Endothelial cell of umbilical vein (primary cell): ENCODE measurements around the gene LCTL. TPM values are rescaled to one million over a fixed set of nuclear protein-coding genes. Genes with fewer than 3 reads are reported as not detected.

ENCODE experiments used
- BruUV-seq: library from RNA; stranded (reverse); fragments of 400-500 nt; replicated peaks from 2 replicates; lab custom pipeline; 2021; lab: Mats Ljungman, UMichigan
- CTCF ChIA-PET: fragments of 300-600, 350-600 bp; sonication (Branson Sonifier 250); formaldehyde crosslinking; loops from one replicate; lab custom pipeline; 2021; ENCODE audit warnings: antibody characterized with exemption, inconsistent platforms; lab: Charles Lee
- POLR2A ChIA-PET: fragments of 300-600, 350-600 bp; sonication (Branson Sonifier 250); formaldehyde crosslinking; loops from one replicate; lab custom pipeline; 2021; ENCODE audit warnings: antibody characterized with exemption, inconsistent platforms; lab: Charles Lee
- DNase-seq: peaks from one replicate; pipeline ENCODE4 v3.0.0-alpha.2; 2011; ENCODE audit warnings: low read depth, low spot score
- FAIRE-seq: peaks from 2 replicates; lab custom pipeline; 2011; peaks lifted over from hg19 to GRCh38; lab: Jason Lieb, UNC
- H2AFZ ChIP-seq: 2 replicates; pipeline ENCODE4 v1.6.0; 2012; ENCODE audit warnings: low read depth, low read length, control low read depth, inconsistent platforms
- H3K27ac ChIP-seq: 2 replicates; pipeline ENCODE4 v1.5.1; 2011; ENCODE audit warnings: low read depth, mild to moderate bottlenecking, control low read depth, low read length, moderate library complexity; ENCODE audit not compliant: insufficient read depth
- H3K27me3 ChIP-seq, 2 experiments: 2 replicates each; pipeline versions ENCODE4 v1.6.0 to v1.6.1; 2011; ENCODE audit warnings: low read length in 2 of 2, mixed read lengths in 1 of 2; ENCODE audit not compliant: control insufficient read depth in 2 of 2, insufficient read depth in 2 of 2
- H3K36me3 ChIP-seq, 2 experiments: 2 replicates in 1 of 2; 3 replicates in 1 of 2; pipeline ENCODE4 v1.5.1; 2011; ENCODE audit warnings: low read length in 2 of 2, mild to moderate bottlenecking in 1 of 2, moderate library complexity in 1 of 2; ENCODE audit not compliant: control insufficient read depth in 2 of 2, insufficient read depth in 2 of 2; ENCODE audit errors: extremely low read depth in 1 of 2
- H3K4me1 ChIP-seq: 3 replicates; pipeline ENCODE4 v1.5.1; 2011; ENCODE audit warnings: mild to moderate bottlenecking, low read length; ENCODE audit not compliant: control insufficient read depth, insufficient read depth; ENCODE audit errors: extremely low read depth
- H3K4me2 ChIP-seq: 2 replicates; pipeline ENCODE4 v1.6.1; 2011; ENCODE audit warnings: low read length, control low read depth, mixed read lengths; ENCODE audit not compliant: insufficient read depth
- H3K4me3 ChIP-seq, 3 experiments: fragments of 200-600 bp in 1 of 3; sonication (generic), shearing (Covaris generic) in 1 of 3; replicated peaks in 1 of 3; 2 replicates each; pipeline ENCODE4 v1.5.1; 2011 to 2016; ENCODE audit warnings: control low read depth in 3 of 3, low read length in 3 of 3, mild to moderate bottlenecking in 2 of 3, inconsistent platforms in 1 of 3, low read depth in 1 of 3, moderate library complexity in 1 of 3; ENCODE audit not compliant: insufficient read depth in 1 of 3
- H3K79me2 ChIP-seq: 2 replicates; pipeline ENCODE4 v1.6.0; 2012; ENCODE audit warnings: low read length, inconsistent platforms; ENCODE audit not compliant: control insufficient read depth, insufficient read depth
- H3K9ac ChIP-seq: replicated peaks from 2 replicates; pipeline ENCODE3; 2011; ENCODE audit warnings: low read length, control low read depth; ENCODE audit not compliant: insufficient read depth; ENCODE audit errors: extremely low read depth
- H3K9me1 ChIP-seq: replicated peaks from 3 replicates; pipeline ENCODE4 v1.6.0; 2011; ENCODE audit warnings: mild to moderate bottlenecking, low read length; ENCODE audit not compliant: control insufficient read depth, insufficient read depth; ENCODE audit errors: extremely low read depth
- H3K9me3 ChIP-seq: replicated peaks from 2 replicates; pipeline ENCODE4 v1.5.1; 2012; ENCODE audit warnings: low read length, inconsistent platforms; ENCODE audit not compliant: control insufficient read depth, insufficient read depth
- H4K20me1 ChIP-seq: replicated peaks from 2 replicates; pipeline ENCODE3; 2011; ENCODE audit warnings: mild to moderate bottlenecking, low read length; ENCODE audit not compliant: control insufficient read depth, insufficient read depth; ENCODE audit errors: extremely low read depth
- CTCF ChIP-seq, 2 donors: IDR thresholded peaks; 1 replicate in 1 of 2; 2 replicates in 1 of 2; pipeline ENCODE4 v1.5.1; 2011; ENCODE audit warnings: low read length in 2 of 2, mild to moderate bottlenecking in 2 of 2, moderate library complexity in 2 of 2, control low read depth in 1 of 2, inconsistent platforms in 1 of 2, low read depth in 1 of 2; ENCODE audit not compliant: insufficient read depth in 1 of 2; ENCODE audit errors: extremely low read depth in 1 of 2
- EZH2 ChIP-seq: IDR thresholded peaks from 2 replicates; pipeline ENCODE4 v1.6.1; 2012; ENCODE audit warnings: borderline replicate concordance, low read depth, mild to moderate bottlenecking, moderate library complexity, low read length, inconsistent platforms; ENCODE audit not compliant: severe bottlenecking
- FOS ChIP-seq: IDR thresholded peaks from 2 replicates; pipeline ENCODE4 v1.6.1; 2011; ENCODE audit warnings: mild to moderate bottlenecking, low read length, moderate library complexity, borderline replicate concordance; ENCODE audit not compliant: insufficient read depth
- GATA2 ChIP-seq: IDR thresholded peaks from 2 replicates; pipeline ENCODE4 v1.7.0; 2011; ENCODE audit warnings: low read depth, mild to moderate bottlenecking, moderate library complexity, mixed read lengths, low read length; ENCODE audit not compliant: insufficient read length, insufficient read depth
- JUN ChIP-seq: IDR thresholded peaks from 2 replicates; pipeline ENCODE4 v1.6.1; 2011; ENCODE audit warnings: borderline replicate concordance, low read depth; ENCODE audit not compliant: insufficient read length, insufficient read depth
- MAX ChIP-seq: IDR thresholded peaks from 2 replicates; pipeline ENCODE4 v1.6.1; 2011; ENCODE audit not compliant: insufficient read depth, insufficient read length
- MYC ChIP-seq: IDR thresholded peaks from one replicate; pipeline ENCODE4 v1.6.1; 2011; ENCODE audit warnings: mild to moderate bottlenecking, low read depth, low read length
- POLR2A ChIP-seq: IDR thresholded peaks from 2 replicates; pipeline ENCODE4 v1.6.1; 2012; ENCODE audit warnings: low read depth, mild to moderate bottlenecking, control low read depth, low read length
- POLR2AphosphoS5 ChIP-seq: IDR thresholded peaks from 2 replicates; pipeline ENCODE4 v1.6.1; 2012; ENCODE audit warnings: low read depth, mild to moderate bottlenecking, control low read depth, low read length, moderate library complexity; ENCODE audit not compliant: insufficient read depth
- dilution Hi-C: fragments of 300-500 bp; cut with MboI; formaldehyde crosslinking; loops from one replicate; pipeline ENCODE4 v1.15.0; 2019; ENCODE audit warnings: low sequenced_read_pairs; ENCODE audit not compliant: extremely low pct_ligation_motif_present
- intact Hi-C: fragments of 100-400 bp; cut with micrococcal nuclease; formaldehyde crosslinking; loops from one replicate; pipeline ENCODE4 v1.10.0; 2022
- polyA plus RNA-seq, 4 experiments: library from polyadenylated mRNA; depleted of rRNA in 3 of 4; stranded (reverse) in 3 of 4; unstranded in 1 of 4; fragments of >200 nt; gene quantifications; 2 replicates each; pipeline versions ENCODE4 v1.2.1 to v1.2.3, GENCODE V29; 2011 to 2012; ENCODE audit warnings: missing spikeins in 1 of 4
- total RNA-seq: library from RNA; stranded (reverse); gene quantifications from 2 replicates; pipeline ENCODE4 v1.2.3, GENCODE V29; 2021

The LCTL gene
- total and polyA plus RNA-seq, 2 donors (not counting 3 experiments of a cell fraction or from before 2014, with no cell fraction given): 0.04 TPM; not detected in 1

- H3K9me1 ChIP-seq: no peaks in the 10 kb centered on the region
- TF ChIP-seq CTCF (IDR thresholded peaks at IDR 0.05; ENCODE audit: extremely low read depth in 1 of 2, insufficient read depth in 1 of 2, low read depth in 1 of 2, low read length in 2 of 2) (no peak), JUN (no peak), MAX (no peak), GATA2 (no peak), POLR2A (no peak), FOS (no peak), MYC (no peak), POLR2AphosphoS5 (no peak), EZH2 (no peak)
- BruUV-seq: no TSS peak
- CTCF ChIA-PET: interaction anchor here (1.0 kb wide), 1 partner anchor 109 kb away, joined by 3 read pairs; no protein-coding TSS in a partner anchor
- intact Hi-C loops (no loop called here), dilution Hi-C loops (no loop called here)
- DNase-seq (no peak), FAIRE-seq (no peak)
- H3K27ac ChIP-seq: no peak overlapping the region
- H3K36me3 ChIP-seq: no peaks in the 10 kb centered on the region
- H3K27me3 ChIP-seq: no peaks in the 10 kb centered on the region
- H3K4me1 ChIP-seq: no peaks in the 10 kb centered on the region
- POLR2A ChIA-PET: no interaction called here
- no peak overlapping the region for H3K4me3 ChIP-seq
- no peaks in the 10 kb centered on the region for H3K9me3 ChIP-seq
- H3K79me2 ChIP-seq: no peaks in the 10 kb centered on the region
- H2AFZ ChIP-seq: no peak overlapping the region
- no peak overlapping the region for H3K4me2 ChIP-seq
- no peaks in the 10 kb centered on the region for H4K20me1 ChIP-seq
- H3K9ac ChIP-seq: no peak overlapping the region
Observed at GRCh38 chr15:66595931-66596545, 30.2 kb upstream of the LCTL start.
